HepG2 (cell line): ENCODE measurements around the gene BRCA2. TPM values are rescaled to one million over a fixed set of nuclear protein-coding genes. Genes with fewer than 3 reads are reported as not detected.

ENCODE experiments used
- ARNTL ChIP-seq: sonication (generic); formaldehyde crosslinking; IDR thresholded peaks from 2 replicates; pipeline ENCODE4 v1.4.0; 2020; ENCODE audit warnings: mild to moderate bottlenecking, missing genetic modification reagents
- GTF2F1 ChIP-seq: fragments of 150-350 bp; IDR thresholded peaks from 2 replicates; pipeline ENCODE4 v1.6.1; 2014; ENCODE audit warnings: low read length
- HMG20B ChIP-seq: conservative IDR thresholded peaks from 2 replicates; pipeline ENCODE4 v1.6.1; 2016; ENCODE audit warnings: missing genetic modification reagents, missing compliant biosample characterization
- KDM6A ChIP-seq: IDR thresholded peaks from 2 replicates; pipeline ENCODE4 v1.6.1; 2016; ENCODE audit warnings: low read depth
- KIAA2018 ChIP-seq: sonication (generic); formaldehyde crosslinking; IDR thresholded peaks from 2 replicates; pipeline ENCODE4 v1.5.0; 2020; ENCODE audit warnings: mild to moderate bottlenecking, missing genetic modification reagents, borderline replicate concordance
- POGK ChIP-seq: sonication (generic); formaldehyde crosslinking; conservative IDR thresholded peaks from 2 replicates; pipeline ENCODE4 v1.8.0; 2022; ENCODE audit warnings: mild to moderate bottlenecking, moderate library complexity, missing genetic modification reagents
- REPIN1 ChIP-seq: sonication (generic); formaldehyde crosslinking; IDR thresholded peaks from 2 replicates; pipeline ENCODE4 v1.8.0; 2022; ENCODE audit warnings: missing genetic modification reagents, low read depth, mild to moderate bottlenecking, borderline replicate concordance
- SCMH1 ChIP-seq: sonication (generic); formaldehyde crosslinking; IDR thresholded peaks from 2 replicates; pipeline ENCODE4 v1.9.0; 2021; ENCODE audit warnings: missing genetic modification reagents, mild to moderate bottlenecking, borderline replicate concordance
- SOX5 ChIP-seq: IDR thresholded peaks from 2 replicates; pipeline ENCODE4 v1.6.1; 2016; ENCODE audit warnings: borderline replicate concordance
- SYNCRIP ChIP-seq: fragments of 200-400 bp; formaldehyde crosslinking; IDR thresholded peaks from 2 replicates; pipeline ENCODE4 v1.6.1; 2018; ENCODE audit warnings: mild to moderate bottlenecking, low read depth, low read length; ENCODE audit not compliant: insufficient read depth
- TEAD2 ChIP-seq: sonication (generic); formaldehyde crosslinking; IDR thresholded peaks from 2 replicates; pipeline ENCODE4 v1.9.0; 2021; ENCODE audit warnings: missing genetic modification reagents
- ZBTB33 ChIP-seq: sonication (generic); formaldehyde crosslinking; IDR thresholded peaks from 2 replicates; pipeline ENCODE4 v1.4.0; 2020; ENCODE audit warnings: missing genetic modification reagents
- ZFP90 ChIP-seq: sonication (generic); formaldehyde crosslinking; IDR thresholded peaks from 2 replicates; pipeline ENCODE4 v1.8.0; 2022; ENCODE audit warnings: missing genetic modification reagents, mild to moderate bottlenecking, inconsistent platforms, borderline replicate concordance
- ZKSCAN8 ChIP-seq: IDR thresholded peaks from 2 replicates; pipeline ENCODE4 v1.6.1; 2016; ENCODE audit warnings: borderline replicate concordance, missing genetic modification reagents, missing compliant biosample characterization
- ZNF30 ChIP-seq: sonication (generic); formaldehyde crosslinking; IDR thresholded peaks from 2 replicates; pipeline ENCODE4 v1.5.0; 2020; ENCODE audit warnings: mild to moderate bottlenecking, missing genetic modification reagents
- ZNF333 ChIP-seq: sonication (generic); formaldehyde crosslinking; IDR thresholded peaks from 2 replicates; pipeline ENCODE4 v1.4.0; 2020; ENCODE audit warnings: mild to moderate bottlenecking, missing genetic modification reagents, borderline replicate concordance
- ZNF44 ChIP-seq: sonication (generic); formaldehyde crosslinking; IDR thresholded peaks from 2 replicates; pipeline ENCODE4 v1.5.1; 2020; ENCODE audit warnings: mild to moderate bottlenecking, missing genetic modification reagents
- ZSCAN29 ChIP-seq: sonication (generic); formaldehyde crosslinking; conservative IDR thresholded peaks from 2 replicates; pipeline ENCODE4 v1.4.0; 2020; ENCODE audit warnings: mild to moderate bottlenecking, missing genetic modification reagents
- polyA plus RNA-seq, 8 experiments: library from polyadenylated mRNA; depleted of rRNA in 3 of 8; stranded (reverse) in 7 of 8; unstranded in 1 of 8; fragments of >200 nt; fragmentation: Illumina TruSeq in 4 of 8; extraction: Trizol in 4 of 8; gene quantifications; 2 replicates each; pipeline versions ENCODE4 v1.2.1 to v1.2.3, GENCODE V29; 2011 to 2016; ENCODE audit warnings: low read depth in 4 of 8, missing spikeins in 1 of 8, mixed read lengths in 1 of 8; ENCODE audit not compliant: insufficient read depth in 1 of 8
- total RNA-seq, 5 experiments: library from RNA; depleted of rRNA; stranded (reverse); fragments of >200 nt; fragmentation: Illumina TruSeq; extraction: Trizol; gene quantifications; 2 replicates each; pipeline ENCODE4 v1.2.3, GENCODE V29; 2016; ENCODE audit warnings: low read depth in 1 of 5

BRCA2 gene
- total and polyA plus RNA-seq, 2 of the 13 experiments (the other 11 are each of a cell fraction or from before 2014, with no cell fraction given) = 3.1 to 24.6 TPM

GRCh38 chr13:32315238-32316027 is at the start of gene BRCA2, which contains the start of gene ZAR1L (continued):
- TF ChIP-seq KIAA2018 (CRISPR knock-in tag) (no peak), TEAD2 (CRISPR knock-in tag) (no peak), REPIN1 (CRISPR knock-in tag) (peak; percentile 58; the same call in 1 of the 2 replicates), ZSCAN29 (CRISPR knock-in tag) (no peak), ZNF30 (no peak), SYNCRIP (no peak), ZKSCAN8 (no peak; the same call in 1 of the 2 replicates), ZFP90 (no peak), ZNF333 (CRISPR knock-in tag) (no peak), SCMH1 (no peak), GTF2F1 (no peak), ZNF44 (CRISPR knock-in tag) (no peak), KDM6A (no peak), SOX5 (CRISPR knock-in tag) (0 out of 2 replicates have a peak, but pooled peaks have one; percentile 41), HMG20B (no peak), ARNTL (CRISPR knock-in tag) (peak; percentile 77), ZBTB33 (CRISPR knock-in tag) (no peak), POGK (CRISPR knock-in tag) (peak; percentile 80)
